Transverse colon (tissue), 4 donors: ENCODE measurements around the gene HES4. TPM values are rescaled to one million over a fixed set of nuclear protein-coding genes. Genes with fewer than 3 reads are reported as not detected.
"Not testable (repeated sequence)": the region's sequence is repeated elsewhere in the genome, so short reads cannot be mapped to it uniquely, and the experiment has no call there.

ENCODE experiments used
- DNase-seq: peaks from one replicate; pipeline ENCODE4 v3.0.0-alpha.2; 2019
- H3K27ac ChIP-seq, 4 donors: fragments of 200-600 bp; sonication (generic); 2 replicates each; pipeline ENCODE4 v1.5.1; 2016 to 2018; ENCODE audit warnings: inconsistent platforms in 4 of 4
- H3K27me3 ChIP-seq: fragments of 200-600 bp; sonication (generic); 2 replicates; pipeline ENCODE4 v1.5.1; 2017; ENCODE audit warnings: inconsistent platforms
- H3K36me3 ChIP-seq, 4 donors: fragments of 200-600 bp; sonication (generic); 2 replicates each; pipeline ENCODE4 v1.5.1; 2017 to 2019; ENCODE audit warnings: inconsistent platforms in 4 of 4
- H3K4me1 ChIP-seq, 4 donors: fragments of 200-600 bp; sonication (generic); 2 replicates each; pipeline ENCODE4 v1.5.1; 2017 to 2020; ENCODE audit warnings: inconsistent platforms in 4 of 4
- H3K4me3 ChIP-seq, 4 donors: fragments of 200-600 bp; sonication (generic); 1 replicate in 1 of 4; 2 replicates in 3 of 4; pipeline versions ENCODE4 v1.5.1 to v1.6.1; 2017 to 2019; ENCODE audit warnings: inconsistent platforms in 4 of 4
- H3K9me3 ChIP-seq, 2 donors: fragments of 200-600 bp; sonication (generic); 2 replicates each; pipeline ENCODE4 v1.5.1; 2017 to 2019; ENCODE audit warnings: inconsistent platforms in 2 of 2
- CTCF ChIP-seq, 5 experiments: fragments of 200-600 bp in 3 of 5; fragments of 450-650 bp in 2 of 5; sonication (generic) in 3 of 5; IDR thresholded peaks; 1 replicate in 2 of 5; 2 replicates in 3 of 5; pipeline ENCODE4 v1.5.1; 2016 to 2017; ENCODE audit warnings: antibody characterized with exemption in 5 of 5, inconsistent platforms in 3 of 5, mild to moderate bottlenecking in 2 of 5, moderate library complexity in 1 of 5
- EP300 ChIP-seq: sonication (generic); formaldehyde crosslinking; IDR thresholded peaks from one replicate; pipeline ENCODE4 v1.6.1; 2017; ENCODE audit warnings: antibody characterized with exemption, low read depth
- POLR2A ChIP-seq: fragments of 450-650 bp; IDR thresholded peaks from one replicate; pipeline ENCODE4 v1.6.1; 2016; ENCODE audit warnings: antibody characterized with exemption, mild to moderate bottlenecking, moderate library complexity
- POLR2AphosphoS5 ChIP-seq, 3 donors: sonication (generic); formaldehyde crosslinking; IDR thresholded peaks; one replicate each; pipeline ENCODE4 v1.6.1; 2016; ENCODE audit warnings: antibody characterized with exemption in 3 of 3
- WGBS, 2 donors: methylation state at CpG; one replicate each; pipeline ENCODE4 v1.1.5; 2018; ENCODE audit warnings: low coverage in 1 of 2; 5-methylcytosine and 5-hydroxymethylcytosine counted together
- in situ Hi-C, 4 donors: fragments of 200-750 bp; cut with MboI; loops; one replicate each; pipeline versions ENCODE4 v1.15.0 to v1.15.1; 2017; ENCODE audit warnings: low sequenced_read_pairs in 3 of 4, low pct_ligation_motif_present in 1 of 4, low pct_unique_long_range_greater_than_20kb in 1 of 4
- intact Hi-C: fragments of 100-400 bp; cut with DNase I; formaldehyde crosslinking; loops from one replicate; pipeline ENCODE4 v1.15.1; 2023; ENCODE audit warnings: low total_unique reads
- total RNA-seq, 4 donors: library from RNA; depleted of rRNA; stranded (reverse); fragments of >200 nt; gene quantifications; one replicate each; pipeline ENCODE4 v1.1.0, GENCODE V29; 2016

Gene HES4
- total RNA-seq, 4 donors from 2014 or later, result 10.8 to 140 (median 15.7) TPM

GRCh38 chr1:1013922-1014648, 14.2 kb upstream of the HES4 start:
- WGBS, 2 donors, result 62% methylated on average over 22 of the region's 41 CpGs; no CpG with 5 or more reads in 1 of the 2 donors
- Histone ChIP-seq H3K27me3 (no peaks in the 10 kb centered on the region), H3K9me3 (no peaks in the 10 kb centered on the region), H3K4me3 (peak overlapping the region; percentile 44 to 71 (median 60)), H3K4me1 (peaks cover 6 to 30% (median 22%) of the 10 kb centered on the region in 4 donors), H3K36me3 (no peaks in the 10 kb centered on the region), H3K27ac (peak overlapping the region; percentile 86 to 90 (median 87))
- in situ Hi-C loops (no loop called here), intact Hi-C loops (loop anchor here (10.0 kb wide), 1 partner anchor 361 kb away; the partner anchor contains the start of gene AURKAIP1)
- no peak for TF ChIP-seq EP300
- no peak for TF ChIP-seq CTCF (IDR thresholded peaks at IDR 0.05)
- TF ChIP-seq POLR2AphosphoS5 (IDR thresholded peaks at IDR 0.05), result no peak
- no peak for TF ChIP-seq POLR2A
- DNase-seq, result no peak

GRCh38 chr1:1013105-1013921, 13.4 kb upstream of the HES4 start, which contains the start of gene ISG15:
TSS of gene ISG15 (plus strand) at chr1:1013497. CDS start at chr1:1013574, 77 bp downstream.
- peak within 1 kb of the TSS; percentile 44 to 71 (median 60) for H3K4me3 ChIP-seq
- H3K36me3 ChIP-seq, result no peaks in the 10 kb centered on the region
- H3K27ac ChIP-seq, result peak within 1 kb of the TSS; percentile 86 to 90 (median 87)
- no peaks in the 10 kb centered on the region for H3K27me3 ChIP-seq
- in situ Hi-C loops (no loop called here), intact Hi-C loops (loop anchor here (10.0 kb wide), 1 partner anchor 361 kb away; the partner anchor contains the start of gene AURKAIP1)
- DNase-seq, result peak; percentile 93
- 0% methylated on average over 5 to 28 of the region's 30 CpGs for WGBS, 2 donors
- no peaks in the 10 kb centered on the region for H3K9me3 ChIP-seq
- no peak for TF ChIP-seq EP300
- TF ChIP-seq POLR2A, result peak; percentile 71
- TF ChIP-seq POLR2AphosphoS5 (IDR thresholded peaks at IDR 0.05), result peak; percentile 87 to 91 (median 88)
- no peak for TF ChIP-seq CTCF (IDR thresholded peaks at IDR 0.05)
- H3K4me1 ChIP-seq, result peaks cover 6 to 26% (median 19%) of the 10 kb centered on the region in 4 donors

GRCh38 chr1:1012736-1013104, 12.8 kb upstream of the HES4 start:
- peak overlapping the region; percentile 86 to 90 (median 87) for H3K27ac ChIP-seq
- H3K27me3 ChIP-seq, H3K36me3 ChIP-seq, H3K9me3 ChIP-seq, in situ Hi-C loops, DNase-seq: not testable (repeated sequence)
- intact Hi-C loops, result loop anchor here (10.0 kb wide), 1 partner anchor 362 kb away; the partner anchor contains the start of gene AURKAIP1
- 0 to 56% methylated on average over 1 to 13 of the region's 13 CpGs for WGBS, 2 donors
- H3K4me1 ChIP-seq, result peaks cover 6 to 26% (median 19%) of the 10 kb centered on the region in 4 donors
- H3K4me3 ChIP-seq, result peak overlapping the region; percentile 44 to 71 (median 60)

GRCh38 chr1:1011396-1011949, 11.6 kb upstream of the HES4 start:
- DNase-seq, result no peak
- TF ChIP-seq POLR2A, result no peak
- no peak for TF ChIP-seq CTCF (IDR thresholded peaks at IDR 0.05)
- TF ChIP-seq EP300, result no peak
- no peak for TF ChIP-seq POLR2AphosphoS5 (IDR thresholded peaks at IDR 0.05)
- in situ Hi-C loops (no loop called here), intact Hi-C loops (loop anchor here (10.0 kb wide), 1 partner anchor 363 kb away; the partner anchor contains the start of gene AURKAIP1)
- no peaks in the 10 kb centered on the region for H3K36me3 ChIP-seq
- no peak overlapping the region for H3K27ac ChIP-seq
- WGBS, 2 donors, result 77 to 85% methylated on average over 7 to 14 of the region's 14 CpGs
- no peaks in the 10 kb centered on the region for H3K9me3 ChIP-seq
- H3K27me3 ChIP-seq, result no peaks in the 10 kb centered on the region
- no peak overlapping the region for H3K4me3 ChIP-seq
- peaks cover 6 to 30% (median 19%) of the 10 kb centered on the region in 4 donors for H3K4me1 ChIP-seq

- intact Hi-C loops, result loop anchor here (10.0 kb wide), 1 partner anchor 365 kb away; the partner anchor contains the start of gene AURKAIP1
- H3K27me3 ChIP-seq, DNase-seq, H3K9me3 ChIP-seq, in situ Hi-C loops, H3K4me3 ChIP-seq, H3K36me3 ChIP-seq, H3K27ac ChIP-seq: not testable (repeated sequence)
- peaks cover 15 to 41% (median 32%) of the 10 kb centered on the region in 4 donors for H3K4me1 ChIP-seq
- WGBS, 2 donors, result 57 to 82% methylated on average over 1 to 8 of the region's 8 CpGs
Measured at GRCh38 chr1:1010131-1010530, 10.2 kb upstream of the HES4 start.
